ENCODE data around the gene DAAM2.
A peak's percentile ranks its signal among the peaks of the same experiment; 100 is the strongest.

DAAM2 gene

GRCh38 chr6:39804466-39805065, 12.4 kb downstream of the DAAM2 start:
- Histone ChIP-seq H3K9me3 (ENCODE audit: control insufficient read depth, low read length) (no peaks in the 10 kb centered on the region), H3K36me3 (ENCODE audit: control insufficient read depth, insufficient read depth, low read length) (no peaks in the 10 kb centered on the region), H3K27ac (ENCODE audit: low read depth, low read length, severe bottlenecking) (peak overlapping the region; percentile 63), H3K4me3 (ENCODE audit: extremely low read depth, insufficient read depth, low read length, poor library complexity, severe bottlenecking) (no peak overlapping the region), H3K4me1 (ENCODE audit: control insufficient read depth, insufficient read depth, low read length, poor library complexity, severe bottlenecking) (peaks cover 36% of the 10 kb centered on the region)
- 86 to 98% methylated on average over 2 to 3 of the region's 5 CpGs for WGBS, 2 experiments (ENCODE audit: insufficient coverage in 2 of 2)

GRCh38 chr6:39806278-39806677, 14.1 kb downstream of the DAAM2 start:
- Histone ChIP-seq H3K4me3 (ENCODE audit: extremely low read depth, insufficient read depth, low read length, poor library complexity, severe bottlenecking) (no peak overlapping the region), H3K9me3 (ENCODE audit: control insufficient read depth, low read length) (no peaks in the 10 kb centered on the region), H3K4me1 (ENCODE audit: control insufficient read depth, insufficient read depth, low read length, poor library complexity, severe bottlenecking) (peaks cover 37% of the 10 kb centered on the region), H3K36me3 (ENCODE audit: control insufficient read depth, insufficient read depth, low read length) (no peaks in the 10 kb centered on the region), H3K27ac (ENCODE audit: low read depth, low read length, severe bottlenecking) (no peak overlapping the region)
- 80% methylated on average over 1 of the region's 1 CpG; no CpG with 5 or more reads in 1 of the 2 experiments for WGBS, 2 experiments (ENCODE audit: insufficient coverage in 2 of 2)

GRCh38 chr6:39808346-39808745, 16.2 kb downstream of the DAAM2 start:
- peaks cover 29% of the 10 kb centered on the region for H3K4me1 ChIP-seq (ENCODE audit: control insufficient read depth, insufficient read depth, low read length, poor library complexity, severe bottlenecking)

GRCh38 chr6:39808964-39809363, 16.8 kb downstream of the DAAM2 start:
- Histone ChIP-seq H3K4me3 (ENCODE audit: extremely low read depth, insufficient read depth, low read length, poor library complexity, severe bottlenecking) (no peak overlapping the region), H3K36me3 (ENCODE audit: control insufficient read depth, insufficient read depth, low read length) (no peaks in the 10 kb centered on the region), H3K4me1 (ENCODE audit: control insufficient read depth, insufficient read depth, low read length, poor library complexity, severe bottlenecking) (peaks cover 25% of the 10 kb centered on the region), H3K27ac (ENCODE audit: low read depth, low read length, severe bottlenecking) (no peak overlapping the region), H3K9me3 (ENCODE audit: control insufficient read depth, low read length) (no peaks in the 10 kb centered on the region)
- WGBS, 2 experiments (ENCODE audit: insufficient coverage in 2 of 2), result 63 to 73% methylated on average over 4 to 5 of the region's 5 CpGs

More at GRCh38 chr6:39808346-39808745, 16.2 kb downstream of the DAAM2 start:
- Histone ChIP-seq H3K36me3 (ENCODE audit: control insufficient read depth, insufficient read depth, low read length) (no peaks in the 10 kb centered on the region), H3K9me3 (ENCODE audit: control insufficient read depth, low read length) (no peaks in the 10 kb centered on the region), H3K27ac (ENCODE audit: low read depth, low read length, severe bottlenecking) (no peak overlapping the region), H3K4me3 (ENCODE audit: extremely low read depth, insufficient read depth, low read length, poor library complexity, severe bottlenecking) (no peak overlapping the region)
- 66 to 68% methylated on average over 3 of the region's 3 CpGs for WGBS, 2 experiments (ENCODE audit: insufficient coverage in 2 of 2)

- Histone ChIP-seq H3K27ac (ENCODE audit: low read depth, low read length, severe bottlenecking) (no peak overlapping the region), H3K9me3 (ENCODE audit: control insufficient read depth, low read length) (no peaks in the 10 kb centered on the region), H3K36me3 (ENCODE audit: control insufficient read depth, insufficient read depth, low read length) (peaks cover 25% of the 10 kb centered on the region), H3K4me3 (ENCODE audit: extremely low read depth, insufficient read depth, low read length, poor library complexity, severe bottlenecking) (no peak overlapping the region), H3K4me1 (ENCODE audit: control insufficient read depth, insufficient read depth, low read length, poor library complexity, severe bottlenecking) (peaks cover 11% of the 10 kb centered on the region)
- 90 to 100% methylated on average over 2 to 3 of the region's 3 CpGs for whole genome bisulfite sequencing, 2 experiments (ENCODE audit: insufficient coverage in 2 of 2)
These were observed 19.7 kb downstream of the DAAM2 start for GRCh38 chr6:39811835-39812345.

- WGBS, 2 experiments (ENCODE audit: insufficient coverage in 2 of 2), result 86% methylated on average over 1 of the region's 2 CpGs; no CpG with 5 or more reads in 1 of the 2 experiments
- Histone ChIP-seq H3K4me1 (ENCODE audit: control insufficient read depth, insufficient read depth, low read length, poor library complexity, severe bottlenecking) (peaks cover 11% of the 10 kb centered on the region), H3K4me3 (ENCODE audit: extremely low read depth, insufficient read depth, low read length, poor library complexity, severe bottlenecking) (no peak overlapping the region), H3K9me3 (ENCODE audit: control insufficient read depth, low read length) (no peaks in the 10 kb centered on the region), H3K27ac (ENCODE audit: low read depth, low read length, severe bottlenecking) (peak overlapping the region; percentile 42), H3K36me3 (ENCODE audit: control insufficient read depth, insufficient read depth, low read length) (peaks cover 30% of the 10 kb centered on the region)
These were observed 20.3 kb downstream of the DAAM2 start for GRCh38 chr6:39812496-39812852.

- Histone ChIP-seq H3K4me3 (ENCODE audit: extremely low read depth, insufficient read depth, low read length, poor library complexity, severe bottlenecking) (no peak overlapping the region), H3K4me1 (ENCODE audit: control insufficient read depth, insufficient read depth, low read length, poor library complexity, severe bottlenecking) (peaks cover 11% of the 10 kb centered on the region), H3K36me3 (ENCODE audit: control insufficient read depth, insufficient read depth, low read length) (peaks cover 32% of the 10 kb centered on the region), H3K9me3 (ENCODE audit: control insufficient read depth, low read length) (no peaks in the 10 kb centered on the region), H3K27ac (ENCODE audit: low read depth, low read length, severe bottlenecking) (peak overlapping the region; percentile 42)
- 59 to 61% methylated on average over 2 of the region's 9 CpGs for WGBS, 2 experiments (ENCODE audit: insufficient coverage in 2 of 2)
These were observed 20.8 kb downstream of the DAAM2 start for GRCh38 chr6:39812853-39813533.

- WGBS, 2 experiments (ENCODE audit: insufficient coverage in 2 of 2), result 89 to 96% methylated on average over 4 of the region's 4 CpGs
- Histone ChIP-seq H3K36me3 (ENCODE audit: control insufficient read depth, insufficient read depth, low read length) (peaks cover 32% of the 10 kb centered on the region), H3K4me3 (ENCODE audit: extremely low read depth, insufficient read depth, low read length, poor library complexity, severe bottlenecking) (no peak overlapping the region), H3K4me1 (ENCODE audit: control insufficient read depth, insufficient read depth, low read length, poor library complexity, severe bottlenecking) (peaks cover 21% of the 10 kb centered on the region), H3K27ac (ENCODE audit: low read depth, low read length, severe bottlenecking) (no peak overlapping the region), H3K9me3 (ENCODE audit: control insufficient read depth, low read length) (no peaks in the 10 kb centered on the region)
These were observed 22.1 kb downstream of the DAAM2 start for GRCh38 chr6:39814236-39814635.

- WGBS, 2 experiments (ENCODE audit: insufficient coverage in 2 of 2), result 100% methylated on average over 1 of the region's 3 CpGs; no CpG with 5 or more reads in 1 of the 2 experiments
- Histone ChIP-seq H3K4me1 (ENCODE audit: control insufficient read depth, insufficient read depth, low read length, poor library complexity, severe bottlenecking) (peaks cover 21% of the 10 kb centered on the region), H3K27ac (ENCODE audit: low read depth, low read length, severe bottlenecking) (no peak overlapping the region), H3K9me3 (ENCODE audit: control insufficient read depth, low read length) (no peaks in the 10 kb centered on the region), H3K4me3 (ENCODE audit: extremely low read depth, insufficient read depth, low read length, poor library complexity, severe bottlenecking) (no peak overlapping the region), H3K36me3 (ENCODE audit: control insufficient read depth, insufficient read depth, low read length) (peaks cover 32% of the 10 kb centered on the region)
These were observed 23.2 kb downstream of the DAAM2 start for GRCh38 chr6:39815356-39815755.

- peaks cover 29% of the 10 kb centered on the region for H3K4me1 ChIP-seq (ENCODE audit: control insufficient read depth, insufficient read depth, low read length, poor library complexity, severe bottlenecking)
- no peaks in the 10 kb centered on the region for H3K9me3 ChIP-seq (ENCODE audit: control insufficient read depth, low read length)
- H3K27ac ChIP-seq (ENCODE audit: low read depth, low read length, severe bottlenecking), result no peak overlapping the region
- peaks cover 32% of the 10 kb centered on the region for H3K36me3 ChIP-seq (ENCODE audit: control insufficient read depth, insufficient read depth, low read length)
- H3K4me3 ChIP-seq (ENCODE audit: extremely low read depth, insufficient read depth, low read length, poor library complexity, severe bottlenecking), result no peak overlapping the region
- WGBS, 2 experiments (ENCODE audit: insufficient coverage in 2 of 2), result 90 to 93% methylated on average over 2 of the region's 7 CpGs
These were observed 24.6 kb downstream of the DAAM2 start for GRCh38 chr6:39816747-39817146.

GRCh38 chr6:39818695-39819094, 26.5 kb downstream of the DAAM2 start:
- no peak overlapping the region for H3K27ac ChIP-seq (ENCODE audit: low read depth, low read length, severe bottlenecking)

More at GRCh38 chr6:39818695-39819094, 26.5 kb downstream of the DAAM2 start:
- WGBS, 2 experiments (ENCODE audit: insufficient coverage in 2 of 2), result 90 to 93% methylated on average over 2 of the region's 2 CpGs
- Histone ChIP-seq H3K9me3 (ENCODE audit: control insufficient read depth, low read length) (no peaks in the 10 kb centered on the region), H3K36me3 (ENCODE audit: control insufficient read depth, insufficient read depth, low read length) (peaks cover 32% of the 10 kb centered on the region), H3K4me3 (ENCODE audit: extremely low read depth, insufficient read depth, low read length, poor library complexity, severe bottlenecking) (no peak overlapping the region), H3K4me1 (ENCODE audit: control insufficient read depth, insufficient read depth, low read length, poor library complexity, severe bottlenecking) (peaks cover 26% of the 10 kb centered on the region)
